Cardiac septum (tissue), 1 donor: Measurements from ENCODE around the gene ARCN1. TPM values are rescaled to one million over a fixed set of nuclear protein-coding genes. Genes with fewer than 3 reads are reported as not detected.

ENCODE experiments used
- DNase-seq: peaks from one replicate; pipeline ENCODE4 v3.0.0-alpha.2; 2020; ENCODE audit warnings: low spot score
- intact Hi-C: fragments of 100-400 bp; cut with DNase I; formaldehyde crosslinking; loops from one replicate; pipeline ENCODE4 v1.14.0; 2022
- total RNA-seq: library from RNA; stranded (reverse); fragmentation: NEBNext Ultra II Directional; extraction: Animal tissue kit (Norgen Biotek cat#: 25700); gene quantifications from one replicate; pipeline ENCODE4 v1.2.1, GENCODE V29; 2021
- donor health status: DM: no; HTN: no; CAD: no.

Gene ARCN1
- total RNA-seq, 1 donor from 2014 or later, result 118 TPM

DNA sequence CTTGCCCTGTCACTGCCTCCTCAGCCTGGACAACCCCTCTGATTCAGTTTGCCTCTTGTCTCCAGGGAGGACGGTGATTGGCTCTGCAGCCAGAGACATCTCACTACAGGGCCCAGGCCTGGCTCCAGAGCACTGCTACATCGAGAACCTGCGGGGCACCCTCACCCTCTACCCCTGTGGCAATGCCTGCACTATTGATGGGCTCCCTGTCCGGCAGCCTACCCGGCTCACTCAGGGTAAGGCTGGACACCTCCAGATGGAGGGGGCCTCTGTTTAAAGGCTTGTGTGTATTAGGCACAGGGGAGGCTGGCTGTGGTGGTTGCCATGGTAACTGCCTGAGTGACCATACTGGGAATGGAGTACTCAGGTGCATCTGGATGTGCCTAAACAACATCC lies 43.8 kb downstream of the ARCN1 start:
- intact Hi-C loops, result no loop called here

DNA sequence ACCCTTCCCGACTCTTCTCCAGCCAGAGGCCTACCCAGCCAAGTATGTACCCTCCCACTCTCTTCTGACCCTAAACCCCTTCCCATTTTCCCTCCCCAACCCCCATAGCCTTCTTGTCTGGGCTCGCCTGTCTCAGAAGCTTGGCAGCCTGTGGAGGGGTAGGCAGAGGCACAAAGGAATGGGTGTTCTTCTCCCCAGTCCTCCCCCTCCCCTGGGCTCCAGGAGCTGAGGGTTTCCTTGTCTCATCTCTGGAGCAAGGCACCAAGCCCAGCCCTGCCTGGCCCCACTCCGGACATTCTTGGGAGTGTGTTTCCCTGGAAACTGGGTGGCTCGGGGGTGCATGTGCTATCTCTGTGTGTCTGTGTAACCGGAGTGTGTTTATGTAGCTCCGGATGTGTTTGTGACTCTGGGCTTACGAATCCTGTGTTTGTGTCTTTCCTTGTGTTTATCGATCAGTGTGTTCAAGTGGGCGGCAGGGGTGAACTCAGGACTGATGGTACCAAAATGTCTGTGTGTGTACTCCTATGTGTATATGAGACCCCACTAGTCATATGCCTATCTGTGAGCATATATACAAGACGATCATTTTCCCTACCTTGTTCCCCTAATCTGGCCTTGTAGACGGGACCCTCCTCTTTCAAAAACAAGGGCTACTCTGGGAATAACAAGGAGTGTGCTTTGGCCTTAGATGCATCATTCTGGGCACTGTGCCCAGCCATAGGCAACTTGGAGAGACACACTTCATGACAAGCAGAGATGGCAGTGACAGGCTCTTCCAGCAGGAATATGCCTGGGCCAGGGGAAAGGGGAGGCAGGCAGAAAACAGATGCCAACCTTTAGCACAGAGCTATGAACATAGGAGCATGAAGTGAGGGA lies 46.1 kb downstream of the ARCN1 start:
- DNase-seq, result peak; percentile 79
- intact Hi-C loops, result no loop called here

More for the DNA sequence above, 43.8 kb downstream of the ARCN1 start:
- peak; percentile 55 for DNase-seq

DNA sequence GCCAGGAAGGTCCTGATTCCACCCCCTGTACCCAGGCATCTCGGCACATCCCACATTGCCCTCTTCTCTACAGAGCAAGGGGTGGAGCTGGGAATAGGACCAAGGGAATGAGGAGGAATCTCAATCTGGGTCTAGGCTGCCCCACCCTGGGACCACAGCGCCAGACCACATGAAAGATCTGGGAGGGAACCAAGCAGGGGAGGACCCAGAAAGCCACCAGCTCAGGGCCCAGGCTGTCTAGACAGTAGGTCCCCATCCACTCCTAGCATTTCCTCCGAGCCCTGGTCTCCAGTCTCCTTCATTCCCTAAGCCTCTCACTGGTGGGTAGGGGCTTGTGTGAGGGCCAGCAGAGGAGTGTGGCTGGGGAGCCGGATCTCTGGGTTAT lies 46.8 kb downstream of the ARCN1 start:
- peak; percentile 80 for DNase-seq
- intact Hi-C loops, result no loop called here

DNA sequence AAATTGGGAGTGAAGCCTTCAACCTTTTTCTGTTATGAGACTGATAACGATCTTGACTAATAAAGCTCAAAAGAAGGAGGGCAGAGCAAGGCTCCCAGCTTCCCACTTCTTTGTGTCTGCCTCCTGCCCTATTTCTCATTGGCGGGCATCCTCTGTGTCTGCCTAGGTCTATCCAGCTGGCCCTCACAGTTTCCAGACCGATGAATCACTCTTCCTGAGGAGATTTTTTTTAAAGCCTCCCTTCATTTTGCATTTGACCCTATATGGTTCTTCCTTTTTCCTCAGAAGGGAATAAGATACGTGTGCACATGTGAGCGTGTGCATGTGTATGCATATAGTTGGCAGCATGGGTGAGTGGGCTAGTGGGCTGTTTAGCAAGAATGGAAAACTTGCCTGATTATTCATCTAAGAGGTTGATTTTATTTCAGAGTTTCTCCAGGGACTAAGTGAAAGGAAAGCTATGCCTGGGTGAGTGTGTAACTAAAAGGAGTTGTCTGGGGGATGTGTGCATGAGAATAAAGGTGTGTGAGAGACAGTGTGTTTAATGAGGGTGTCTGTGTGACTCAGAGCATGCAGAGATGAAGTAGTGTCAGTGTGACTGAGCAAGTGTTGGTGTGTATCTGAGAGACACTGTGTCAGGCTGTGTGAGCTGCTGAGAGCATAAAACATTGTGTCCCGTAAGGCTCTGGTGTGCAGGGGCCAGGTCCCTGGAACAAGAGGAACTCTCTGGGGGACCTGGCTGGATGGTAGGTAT lies 47.4 kb downstream of the ARCN1 start:
- DNase-seq, result peak; percentile 78
- intact Hi-C loops, result no loop called here

DNA sequence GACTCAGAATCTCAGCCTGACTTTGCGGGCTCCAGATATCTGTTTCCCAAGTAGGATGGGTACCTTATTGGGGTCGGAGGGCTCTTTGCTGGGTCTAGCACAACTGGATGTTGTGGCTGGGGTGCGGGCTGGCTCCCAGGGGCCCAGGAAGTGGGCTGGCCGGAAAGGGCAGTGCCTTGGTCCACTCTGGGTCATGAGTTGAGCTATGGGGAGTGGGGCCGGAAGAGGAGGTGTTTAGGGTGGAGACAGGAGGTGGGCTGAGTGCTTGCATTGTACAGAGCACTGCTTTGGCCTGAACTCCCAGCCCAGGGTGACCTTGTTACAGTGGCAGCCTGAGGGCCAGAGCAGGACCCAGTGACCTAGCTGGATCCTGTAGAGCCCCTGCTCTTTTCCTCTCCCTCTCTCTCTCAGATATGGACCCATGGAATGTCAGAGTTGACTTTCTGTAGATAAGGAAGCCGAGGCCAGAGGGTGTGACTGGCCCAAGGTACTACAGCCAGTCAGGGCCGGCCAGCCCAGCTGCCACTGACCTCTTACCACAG lies 48.4 kb downstream of the ARCN1 start:
- DNase-seq, result peak; percentile 73
- intact Hi-C loops, result no loop called here

DNA sequence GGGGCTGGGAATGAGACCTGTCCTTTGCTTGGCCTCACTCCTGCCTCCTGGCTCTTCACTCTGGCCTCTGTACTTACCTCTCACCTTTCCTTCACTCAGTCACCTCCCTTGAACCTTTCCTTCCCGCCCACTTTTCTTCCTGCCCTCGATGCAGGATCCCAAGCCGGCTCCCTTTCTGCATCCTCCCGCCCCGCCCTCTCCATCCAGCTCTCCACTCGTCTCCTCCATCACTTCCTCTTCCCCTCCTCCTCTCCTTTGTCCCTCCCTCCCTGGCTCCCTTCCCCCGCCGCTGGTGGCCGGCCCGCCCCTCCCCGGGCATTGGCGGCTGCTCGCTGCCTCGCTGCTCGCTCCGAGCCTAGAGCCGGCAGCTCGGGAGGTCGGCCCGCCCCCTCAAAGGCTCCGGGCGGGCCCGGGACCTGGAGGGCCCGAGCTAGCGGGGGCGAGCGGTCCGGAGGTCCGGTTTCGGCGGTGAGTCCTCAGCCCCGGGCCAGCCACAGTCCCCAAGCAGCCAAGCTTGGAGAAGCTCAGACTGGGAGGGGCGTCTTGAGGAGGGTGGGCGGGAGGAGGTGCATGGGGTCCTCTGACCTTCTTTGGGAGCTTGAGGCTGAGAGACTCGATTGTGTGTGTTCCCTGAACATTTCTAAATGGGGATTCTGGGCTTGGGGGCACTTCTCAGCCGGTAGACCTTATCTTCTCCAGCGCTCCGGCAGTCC lies 49.0 kb downstream of the ARCN1 start:
- intact Hi-C loops, result no loop called here
- peak; percentile 94 for DNase-seq

DNA sequence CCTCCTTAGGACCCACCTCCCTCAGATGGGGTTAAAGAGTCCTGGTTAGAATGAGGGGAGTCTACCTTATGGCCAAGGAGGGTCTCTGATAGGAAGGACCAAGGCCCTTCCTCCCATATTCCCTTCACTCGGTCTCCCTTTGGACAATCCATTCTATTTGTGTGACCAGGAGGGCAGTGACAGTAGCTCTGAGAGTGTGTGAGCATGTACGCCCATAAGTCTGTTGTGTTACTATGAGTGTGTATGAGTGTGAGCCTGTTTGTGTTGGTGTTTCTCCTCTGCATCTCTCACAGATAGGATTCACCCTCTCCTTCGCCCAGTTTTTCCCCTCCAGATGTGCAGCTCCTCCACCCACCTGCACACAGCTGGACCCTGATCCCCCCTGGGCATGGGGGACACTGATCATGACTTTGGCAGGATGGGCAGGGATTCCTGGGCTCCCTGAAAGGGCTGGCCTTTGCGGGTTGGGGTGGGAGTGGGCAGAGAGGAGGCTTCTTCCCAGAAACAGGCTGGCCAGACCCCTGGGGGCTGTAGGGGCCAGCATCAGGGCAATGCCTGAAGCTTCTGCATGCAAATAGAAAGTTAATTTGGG lies 49.7 kb downstream of the ARCN1 start:
- DNase-seq, result no peak
- intact Hi-C loops, result no loop called here

DNA sequence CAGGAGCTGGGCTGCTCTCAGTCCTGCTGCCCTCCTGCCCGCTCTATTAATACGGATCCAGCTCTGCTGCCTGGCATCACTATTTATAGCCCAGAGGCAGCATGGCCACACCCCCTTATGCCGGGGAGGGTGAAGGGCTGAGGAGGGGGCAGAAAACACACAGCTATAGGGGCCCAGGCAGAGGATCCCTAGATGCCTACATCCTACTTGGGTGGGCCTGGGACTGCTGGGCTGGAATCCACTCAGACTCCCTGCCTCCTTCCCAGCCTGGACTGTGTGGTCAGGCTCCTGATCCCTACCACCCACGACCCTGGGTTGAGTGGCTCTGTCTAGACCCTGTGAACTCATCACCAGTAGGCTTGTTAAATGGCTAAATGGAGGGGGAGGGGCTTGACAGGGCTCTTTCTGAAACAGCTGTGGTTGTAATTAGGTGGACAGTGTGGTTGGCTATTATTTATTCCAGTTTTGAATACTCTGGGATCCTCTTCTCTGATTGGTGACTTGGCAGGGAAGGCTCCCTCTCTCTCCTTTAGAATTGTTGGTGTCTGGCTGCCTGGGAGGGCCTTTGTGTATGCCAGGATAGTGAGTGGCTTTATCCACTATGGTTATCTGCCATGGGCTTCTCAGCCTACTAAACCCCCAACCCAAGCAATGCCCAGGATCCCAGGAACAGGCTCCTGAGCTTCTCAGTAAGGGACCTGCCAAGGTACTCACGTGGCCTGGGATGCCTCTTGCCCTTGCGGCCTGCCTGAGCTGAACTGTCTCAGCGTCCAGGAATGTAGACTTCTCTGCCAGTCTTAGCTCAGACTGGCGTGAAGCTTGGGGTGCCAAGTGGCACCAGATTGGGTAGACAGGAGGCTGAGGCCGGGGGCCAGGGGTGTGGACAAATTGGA lies 50.4 kb downstream of the ARCN1 start:
- DNase-seq, result peak; percentile 86
- intact Hi-C loops, result no loop called here

DNA sequence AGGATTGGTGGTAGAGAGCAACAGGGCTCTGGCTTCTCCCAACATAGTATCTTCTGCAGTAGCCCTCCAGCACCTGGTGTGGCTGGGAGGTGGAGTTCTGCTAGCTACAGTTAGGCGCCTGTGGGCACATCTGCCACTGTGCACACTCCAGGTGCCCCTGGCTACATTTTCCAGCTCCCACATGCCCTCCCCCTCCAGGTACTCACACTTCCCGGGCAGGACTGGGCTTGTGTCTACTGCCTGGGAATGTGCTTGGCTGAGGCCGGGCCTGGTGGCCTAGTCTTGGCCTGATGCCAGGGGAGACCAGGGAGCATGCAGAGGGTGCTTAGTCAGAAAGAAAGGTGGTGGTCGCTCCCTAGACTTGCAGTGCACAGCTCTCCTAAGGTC lies 51.1 kb downstream of the ARCN1 start:
- intact Hi-C loops, result no loop called here
- no peak for DNase-seq

DNA sequence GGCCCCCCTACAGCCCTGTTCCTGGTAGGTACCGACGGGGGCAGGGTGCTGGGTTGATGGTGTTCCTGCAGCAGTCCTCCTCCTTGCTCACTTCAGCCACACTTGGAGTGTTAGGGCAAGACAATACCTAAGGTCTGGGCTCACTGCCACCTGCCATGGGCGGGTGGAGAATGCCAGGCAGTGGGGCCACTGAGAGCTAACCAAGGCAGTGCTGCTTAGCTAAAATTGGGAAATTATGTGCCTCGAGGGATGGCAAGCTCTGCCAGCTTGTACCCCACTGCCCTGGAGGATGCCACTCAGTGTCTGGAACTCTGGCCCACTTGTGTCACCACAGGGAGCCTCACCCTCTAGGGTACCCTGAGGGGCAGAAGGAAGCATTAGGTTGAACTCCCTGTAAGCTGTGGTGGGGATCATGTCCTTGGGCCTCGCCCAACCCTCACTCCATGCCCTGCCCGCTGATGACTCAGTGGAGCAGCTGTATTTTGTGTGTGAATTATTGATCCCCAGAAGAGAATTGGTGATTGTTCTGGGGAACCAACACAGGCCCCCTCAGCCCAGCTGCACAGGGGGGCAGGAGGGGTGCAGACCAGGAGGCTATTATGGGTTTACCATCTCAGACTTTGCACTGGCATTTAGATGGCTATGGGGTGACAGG lies 53.0 kb downstream of the ARCN1 start:
- intact Hi-C loops, result no loop called here
- DNase-seq, result no peak

DNA sequence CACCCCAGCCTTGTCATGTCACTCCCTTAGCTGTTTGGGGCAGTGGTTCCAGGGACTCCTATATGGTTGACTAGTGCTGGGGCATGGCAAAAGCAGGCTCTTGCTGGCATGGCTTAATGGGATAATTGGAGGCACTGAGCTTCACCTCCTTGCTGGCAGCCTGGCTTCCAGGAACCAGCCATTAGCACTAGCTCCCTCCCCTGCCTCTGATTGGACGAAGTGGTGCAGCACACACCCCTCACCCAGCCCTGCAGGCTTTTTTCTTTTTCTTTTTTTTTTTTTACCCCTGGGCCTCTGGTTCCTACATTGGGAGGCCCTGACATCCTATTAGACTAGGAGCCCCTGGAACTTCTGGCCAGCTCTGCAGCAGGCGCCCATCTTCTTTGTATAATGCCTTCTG lies 53.8 kb downstream of the ARCN1 start:
- intact Hi-C loops, result no loop called here
- DNase-seq, result no peak

DNA sequence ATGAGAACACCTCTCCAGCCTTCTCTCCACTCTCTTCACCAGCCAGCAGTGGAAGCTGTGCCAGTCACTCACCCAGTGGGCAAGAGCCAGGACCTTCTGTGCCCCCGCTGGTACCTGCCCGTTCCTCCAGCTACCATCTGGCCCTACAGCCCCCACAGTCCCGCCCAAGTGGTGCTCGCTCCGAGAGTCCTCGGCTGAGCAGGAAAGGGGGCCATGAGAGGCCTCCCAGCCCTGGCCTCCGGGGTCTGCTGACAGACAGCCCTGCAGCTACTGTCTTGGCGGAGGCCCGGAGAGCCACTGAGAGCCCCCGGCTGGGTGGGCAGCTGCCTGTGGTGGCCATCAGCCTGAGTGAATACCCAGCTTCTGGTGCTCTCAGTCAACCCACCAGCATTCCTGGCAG lies 55.4 kb downstream of the ARCN1 start:
- no peak for DNase-seq
- intact Hi-C loops, result no loop called here

DNA sequence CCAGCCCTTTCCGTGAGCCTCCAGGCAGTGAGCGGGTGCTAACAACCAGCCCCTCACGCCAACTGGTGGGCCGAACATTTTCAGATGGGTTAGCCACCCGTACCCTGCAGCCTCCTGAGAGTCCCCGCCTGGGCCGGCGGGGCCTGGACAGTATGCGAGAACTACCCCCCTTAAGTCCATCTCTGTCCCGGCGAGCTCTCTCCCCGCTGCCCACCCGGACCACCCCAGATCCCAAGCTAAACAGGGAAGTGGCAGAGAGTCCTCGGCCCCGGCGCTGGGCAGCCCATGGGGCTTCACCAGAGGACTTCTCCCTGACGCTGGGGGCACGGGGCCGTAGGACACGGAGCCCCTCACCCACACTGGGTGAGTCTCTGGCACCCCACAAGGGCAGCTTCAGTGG lies 55.8 kb downstream of the ARCN1 start:
- intact Hi-C loops, result no loop called here
- DNase-seq, result no peak

DNA sequence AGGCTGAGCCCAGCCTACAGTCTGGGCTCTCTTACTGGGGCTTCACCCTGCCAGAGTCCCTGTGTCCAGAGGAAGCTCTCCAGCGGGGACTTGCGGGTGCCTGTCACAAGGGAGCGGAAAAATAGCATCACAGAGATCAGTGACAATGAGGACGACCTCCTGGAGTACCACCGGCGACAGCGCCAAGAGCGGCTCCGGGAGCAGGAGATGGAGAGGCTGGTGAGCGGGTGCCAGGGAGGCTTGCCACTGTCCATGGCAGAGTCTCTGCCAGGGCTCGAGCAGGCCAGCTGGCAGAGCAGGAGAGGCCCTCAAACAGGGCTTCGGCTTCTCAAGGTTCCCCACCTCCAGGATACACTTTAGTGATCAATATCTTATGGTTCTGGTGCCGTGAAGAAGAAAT lies 56.2 kb downstream of the ARCN1 start:
- no peak for DNase-seq
- intact Hi-C loops, result no loop called here

DNA sequence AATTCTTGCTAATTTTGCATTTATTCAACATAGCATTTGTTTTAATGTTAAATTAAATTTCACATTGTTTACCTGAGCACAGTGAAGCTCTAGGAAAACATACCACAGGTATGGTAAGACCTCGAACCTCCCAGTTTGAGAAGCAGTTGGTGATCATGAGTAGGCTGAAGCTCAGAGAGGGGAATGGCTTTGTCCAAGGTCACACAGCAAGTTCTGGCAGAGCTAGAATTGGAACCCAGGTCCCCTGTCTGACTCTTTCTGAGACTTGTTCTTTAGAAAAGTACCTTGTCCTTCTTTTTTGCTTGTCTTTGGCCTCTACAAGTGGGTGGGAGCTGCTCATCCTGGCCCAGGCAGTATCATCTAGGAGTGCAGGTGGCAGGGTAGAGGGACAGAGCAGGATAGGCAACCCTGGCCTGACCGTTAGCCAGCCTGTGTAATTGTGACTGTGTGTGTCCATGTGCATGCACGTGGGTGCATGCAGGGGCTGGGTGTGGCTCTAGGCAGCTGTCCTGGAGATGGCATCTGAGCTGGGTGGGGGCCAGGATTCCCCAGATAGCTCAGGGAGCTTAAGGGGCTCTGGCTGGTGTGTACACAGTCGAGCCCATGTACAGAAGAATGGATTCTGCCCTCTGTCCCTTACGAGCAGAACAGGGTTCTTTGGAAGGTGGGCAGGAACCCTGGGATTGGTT lies 56.8 kb downstream of the ARCN1 start:
- no peak for DNase-seq
- intact Hi-C loops, result no loop called here

DNA sequence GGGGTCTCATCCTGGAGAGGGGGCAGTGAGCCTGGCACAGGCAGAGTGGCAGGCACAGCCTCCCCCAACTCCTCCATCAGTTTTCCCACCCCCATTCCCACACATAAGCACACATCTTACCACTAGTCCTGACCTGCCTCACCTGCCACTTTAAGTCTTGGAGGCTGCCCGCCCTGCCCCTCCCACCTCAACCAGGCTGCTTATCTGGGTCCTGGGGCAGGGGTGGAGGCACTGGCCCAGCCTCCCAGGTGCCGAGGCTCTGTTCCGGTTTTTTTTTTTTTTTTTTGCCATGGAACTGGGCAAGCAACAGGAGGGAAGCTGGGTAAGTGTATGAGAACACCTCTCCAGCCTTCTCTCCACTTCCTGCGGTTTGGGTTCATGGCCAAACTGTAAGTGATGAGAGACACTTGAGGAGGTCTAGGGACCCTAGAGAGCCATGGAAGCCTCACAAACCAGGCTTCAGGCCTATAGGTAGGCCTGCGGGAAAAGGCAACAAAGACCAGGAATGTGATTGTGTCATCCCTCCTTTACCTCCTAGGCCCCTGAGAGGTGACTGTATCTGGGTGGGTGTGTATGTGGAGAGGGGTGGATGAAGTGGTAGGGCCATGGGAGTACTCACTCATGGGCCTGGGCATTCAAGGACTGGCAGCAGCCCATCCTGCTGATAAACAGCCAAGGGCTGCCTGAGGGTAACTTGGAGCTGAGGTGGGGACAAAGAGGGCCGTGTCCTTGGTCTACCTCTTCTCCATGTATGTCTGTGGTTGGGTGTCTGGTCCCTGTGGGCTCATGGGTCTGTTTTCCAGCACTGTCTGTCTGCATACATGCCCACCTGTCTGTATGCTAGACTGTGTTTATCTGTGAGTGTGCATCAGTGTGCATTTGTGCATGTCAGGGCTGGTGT lies 57.8 kb downstream of the ARCN1 start:
- intact Hi-C loops, result no loop called here
- DNase-seq, result no peak
